HepG2 (cell line): Measurements from ENCODE around the gene CBFA2T2. TPM values are rescaled to one million over a fixed set of nuclear protein-coding genes. Genes with fewer than 3 reads are reported as not detected.

ENCODE experiments used
- ATF1 ChIP-seq: IDR thresholded peaks from 2 replicates; pipeline ENCODE4 v1.6.1; 2016; ENCODE audit warnings: mild to moderate bottlenecking, control low read depth
- FLYWCH1 ChIP-seq: sonication (generic); formaldehyde crosslinking; IDR thresholded peaks from 2 replicates; pipeline ENCODE4 v1.8.1; 2023; ENCODE audit warnings: mild to moderate bottlenecking, missing genetic modification reagents
- HIVEP1 ChIP-seq: sonication (generic); formaldehyde crosslinking; IDR thresholded peaks from 2 replicates; pipeline ENCODE4 v1.4.0; 2020; ENCODE audit warnings: mild to moderate bottlenecking, missing genetic modification reagents
- MATR3 ChIP-seq: sonication (generic); formaldehyde crosslinking; IDR thresholded peaks from 2 replicates; pipeline ENCODE4 v1.4.0; 2020; ENCODE audit warnings: missing genetic modification reagents
- MIER3 ChIP-seq: IDR thresholded peaks from 2 replicates; pipeline ENCODE4 v1.6.1; 2016; ENCODE audit warnings: missing compliant biosample characterization, borderline replicate concordance
- MYPOP ChIP-seq: sonication (generic); formaldehyde crosslinking; IDR thresholded peaks from 2 replicates; pipeline ENCODE4 v1.8.1; 2023; ENCODE audit warnings: mild to moderate bottlenecking, moderate library complexity, missing genetic modification reagents
- TCF7L2 ChIP-seq: IDR thresholded peaks from 2 replicates; pipeline ENCODE4 v1.6.1; 2011; ENCODE audit warnings: mild to moderate bottlenecking, low read depth, low read length, moderate library complexity
- TEAD2 ChIP-seq: sonication (generic); formaldehyde crosslinking; IDR thresholded peaks from 2 replicates; pipeline ENCODE4 v1.9.0; 2021; ENCODE audit warnings: missing genetic modification reagents
- THAP8 ChIP-seq: sonication (generic); formaldehyde crosslinking; IDR thresholded peaks from 2 replicates; pipeline ENCODE4 v1.5.1; 2020; ENCODE audit warnings: missing genetic modification reagents, mild to moderate bottlenecking, borderline replicate concordance
- XRCC5 ChIP-seq: fragments of 200-400 bp; formaldehyde crosslinking; optimal IDR thresholded peaks from 2 replicates; pipeline ENCODE3; 2017; ENCODE audit warnings: mild to moderate bottlenecking, low read length
- ZNF124 ChIP-seq: sonication (generic); formaldehyde crosslinking; IDR thresholded peaks from 2 replicates; pipeline ENCODE4 v1.4.0; 2020; ENCODE audit warnings: missing genetic modification reagents
- ZNF317 ChIP-seq: sonication (generic); formaldehyde crosslinking; IDR thresholded peaks from 2 replicates; pipeline ENCODE4 v1.5.0; 2020; ENCODE audit warnings: mild to moderate bottlenecking, missing genetic modification reagents
- ZNF331 ChIP-seq: sonication (generic); formaldehyde crosslinking; IDR thresholded peaks from 2 replicates; pipeline ENCODE4 v1.4.0; 2020; ENCODE audit warnings: missing genetic modification reagents
- ZNF337 ChIP-seq: sonication (generic); formaldehyde crosslinking; IDR thresholded peaks from 2 replicates; pipeline ENCODE4 v1.5.1; 2020; ENCODE audit warnings: missing genetic modification reagents, low read depth, mild to moderate bottlenecking, borderline replicate concordance
- ZNF546 ChIP-seq: sonication (generic); formaldehyde crosslinking; conservative IDR thresholded peaks from 2 replicates; pipeline ENCODE4 v1.8.1; 2023; ENCODE audit warnings: mild to moderate bottlenecking, missing genetic modification reagents
- ZNF577 ChIP-seq: sonication (generic); formaldehyde crosslinking; IDR thresholded peaks from 2 replicates; pipeline ENCODE4 v1.4.0; 2020; ENCODE audit warnings: mild to moderate bottlenecking, low read depth, missing genetic modification reagents, borderline replicate concordance
- ZNF687 ChIP-seq: sonication (generic); formaldehyde crosslinking; IDR thresholded peaks from 2 replicates; pipeline ENCODE4 v1.5.1; 2020; ENCODE audit warnings: mild to moderate bottlenecking, missing genetic modification reagents, moderate library complexity
- polyA plus RNA-seq, 8 experiments: library from polyadenylated mRNA; depleted of rRNA in 3 of 8; stranded (reverse) in 7 of 8; unstranded in 1 of 8; fragments of >200 nt; fragmentation: Illumina TruSeq in 4 of 8; extraction: Trizol in 4 of 8; gene quantifications; 2 replicates each; pipeline versions ENCODE4 v1.2.1 to v1.2.3, GENCODE V29; 2011 to 2016; ENCODE audit warnings: low read depth in 4 of 8, missing spikeins in 1 of 8, mixed read lengths in 1 of 8; ENCODE audit not compliant: insufficient read depth in 1 of 8
- total RNA-seq, 5 experiments: library from RNA; depleted of rRNA; stranded (reverse); fragments of >200 nt; fragmentation: Illumina TruSeq; extraction: Trizol; gene quantifications; 2 replicates each; pipeline ENCODE4 v1.2.3, GENCODE V29; 2016; ENCODE audit warnings: low read depth in 1 of 5
- TF ChIP-seq, protein P1 (sequence below): sonication (generic); formaldehyde crosslinking; IDR thresholded peaks from 2 replicates; pipeline ENCODE4 v1.5.0; 2020; ENCODE audit warnings: mild to moderate bottlenecking, missing genetic modification reagents, borderline replicate concordance
- TF ChIP-seq, protein P2 (sequence below): sonication (generic); formaldehyde crosslinking; IDR thresholded peaks from 2 replicates; pipeline ENCODE4 v1.4.0; 2020; ENCODE audit warnings: missing genetic modification reagents

CBFA2T2 gene
- total and polyA plus RNA-seq, 2 of the 13 experiments (the other 11 are each of a cell fraction or from before 2014, with no cell fraction given) = 6.3 to 21.2 TPM

- TF ChIP-seq, protein P1, sequence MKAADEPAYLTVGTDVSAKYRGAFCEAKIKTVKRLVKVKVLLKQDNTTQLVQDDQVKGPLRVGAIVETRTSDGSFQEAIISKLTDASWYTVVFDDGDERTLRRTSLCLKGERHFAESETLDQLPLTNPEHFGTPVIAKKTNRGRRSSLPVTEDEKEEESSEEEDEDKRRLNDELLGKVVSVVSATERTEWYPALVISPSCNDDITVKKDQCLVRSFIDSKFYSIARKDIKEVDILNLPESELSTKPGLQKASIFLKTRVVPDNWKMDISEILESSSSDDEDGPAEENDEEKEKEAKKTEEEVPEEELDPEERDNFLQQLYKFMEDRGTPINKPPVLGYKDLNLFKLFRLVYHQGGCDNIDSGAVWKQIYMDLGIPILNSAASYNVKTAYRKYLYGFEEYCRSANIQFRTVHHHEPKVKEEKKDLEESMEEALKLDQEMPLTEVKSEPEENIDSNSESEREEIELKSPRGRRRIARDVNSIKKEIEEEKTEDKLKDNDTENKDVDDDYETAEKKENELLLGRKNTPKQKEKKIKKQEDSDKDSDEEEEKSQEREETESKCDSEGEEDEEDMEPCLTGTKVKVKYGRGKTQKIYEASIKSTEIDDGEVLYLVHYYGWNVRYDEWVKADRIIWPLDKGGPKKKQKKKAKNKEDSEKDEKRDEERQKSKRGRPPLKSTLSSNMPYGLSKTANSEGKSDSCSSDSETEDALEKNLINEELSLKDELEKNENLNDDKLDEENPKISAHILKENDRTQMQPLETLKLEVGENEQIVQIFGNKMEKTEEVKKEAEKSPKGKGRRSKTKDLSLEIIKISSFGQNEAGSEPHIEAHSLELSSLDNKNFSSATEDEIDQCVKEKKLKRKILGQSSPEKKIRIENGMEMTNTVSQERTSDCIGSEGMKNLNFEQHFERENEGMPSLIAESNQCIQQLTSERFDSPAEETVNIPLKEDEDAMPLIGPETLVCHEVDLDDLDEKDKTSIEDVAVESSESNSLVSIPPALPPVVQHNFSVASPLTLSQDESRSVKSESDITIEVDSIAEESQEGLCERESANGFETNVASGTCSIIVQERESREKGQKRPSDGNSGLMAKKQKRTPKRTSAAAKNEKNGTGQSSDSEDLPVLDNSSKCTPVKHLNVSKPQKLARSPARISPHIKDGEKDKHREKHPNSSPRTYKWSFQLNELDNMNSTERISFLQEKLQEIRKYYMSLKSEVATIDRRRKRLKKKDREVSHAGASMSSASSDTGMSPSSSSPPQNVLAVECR (CRISPR knock-in tag) = no peak
- TF ChIP-seq MIER3 = no peak
- TF ChIP-seq, protein P2, sequence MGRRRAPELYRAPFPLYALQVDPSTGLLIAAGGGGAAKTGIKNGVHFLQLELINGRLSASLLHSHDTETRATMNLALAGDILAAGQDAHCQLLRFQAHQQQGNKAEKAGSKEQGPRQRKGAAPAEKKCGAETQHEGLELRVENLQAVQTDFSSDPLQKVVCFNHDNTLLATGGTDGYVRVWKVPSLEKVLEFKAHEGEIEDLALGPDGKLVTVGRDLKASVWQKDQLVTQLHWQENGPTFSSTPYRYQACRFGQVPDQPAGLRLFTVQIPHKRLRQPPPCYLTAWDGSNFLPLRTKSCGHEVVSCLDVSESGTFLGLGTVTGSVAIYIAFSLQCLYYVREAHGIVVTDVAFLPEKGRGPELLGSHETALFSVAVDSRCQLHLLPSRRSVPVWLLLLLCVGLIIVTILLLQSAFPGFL (CRISPR knock-in tag) = no peak
- TF ChIP-seq ZNF546 = no peak
- no peak for TF ChIP-seq HIVEP1
- 0 out of 2 replicates have a peak, but pooled peaks have one; percentile 5 for TF ChIP-seq ZNF124 (CRISPR knock-in tag)
- no peak for TF ChIP-seq THAP8 (CRISPR knock-in tag)
- TF ChIP-seq ZNF687 = no peak
- no peak for TF ChIP-seq ATF1 (CRISPR knock-in tag)
- TF ChIP-seq FLYWCH1 (CRISPR knock-in tag) = no peak
- TF ChIP-seq TCF7L2 = no peak
- TF ChIP-seq ZNF577 (CRISPR knock-in tag) = no peak
- no peak for TF ChIP-seq XRCC5
- no peak; the same call in 1 of the 2 replicates for TF ChIP-seq ZNF331 (CRISPR knock-in tag)
- TF ChIP-seq MYPOP (CRISPR knock-in tag) = no peak
- no peak for TF ChIP-seq ZNF337 (CRISPR knock-in tag)
- no peak for TF ChIP-seq MATR3 (CRISPR knock-in tag)
- no peak for TF ChIP-seq TEAD2 (CRISPR knock-in tag)
- TF ChIP-seq ZNF317 = no peak; the same call in 1 of the 2 replicates
These were observed 65.1 kb downstream of the CBFA2T2 start (continued) for GRCh38 chr20:33554914-33555420.
